ENCODE measurements around the gene SEMA4B.
"Not testable (repeated sequence)": the region's sequence is repeated elsewhere in the genome, so short reads cannot be mapped to it uniquely, and the experiment has no call there.

The SEMA4B gene

GRCh38 chr15:90178468-90179435 lies 22.4 kb upstream of the SEMA4B start:
- DNase-seq = no peak

DNA sequence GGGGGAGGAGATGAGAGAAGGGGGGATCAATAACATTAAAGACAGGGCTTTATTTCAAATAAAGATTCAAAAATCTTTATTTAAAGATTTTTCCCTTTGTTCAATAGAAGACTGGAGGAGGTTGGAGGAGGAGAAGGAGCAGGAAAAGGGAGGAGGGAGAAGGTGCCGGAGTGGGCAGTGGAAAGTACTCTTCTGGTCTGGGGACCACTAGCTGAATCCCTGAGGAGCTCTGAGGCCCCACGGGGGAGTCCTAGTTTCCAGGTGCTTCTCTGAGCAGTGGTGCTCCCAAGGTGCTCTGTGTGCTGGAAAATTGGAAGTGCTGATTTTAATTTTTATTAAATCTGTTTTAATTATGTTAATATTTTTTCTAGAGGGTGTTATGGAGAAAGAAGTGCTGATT lies 19.4 kb upstream of the SEMA4B start:
- no peak for DNase-seq

DNA sequence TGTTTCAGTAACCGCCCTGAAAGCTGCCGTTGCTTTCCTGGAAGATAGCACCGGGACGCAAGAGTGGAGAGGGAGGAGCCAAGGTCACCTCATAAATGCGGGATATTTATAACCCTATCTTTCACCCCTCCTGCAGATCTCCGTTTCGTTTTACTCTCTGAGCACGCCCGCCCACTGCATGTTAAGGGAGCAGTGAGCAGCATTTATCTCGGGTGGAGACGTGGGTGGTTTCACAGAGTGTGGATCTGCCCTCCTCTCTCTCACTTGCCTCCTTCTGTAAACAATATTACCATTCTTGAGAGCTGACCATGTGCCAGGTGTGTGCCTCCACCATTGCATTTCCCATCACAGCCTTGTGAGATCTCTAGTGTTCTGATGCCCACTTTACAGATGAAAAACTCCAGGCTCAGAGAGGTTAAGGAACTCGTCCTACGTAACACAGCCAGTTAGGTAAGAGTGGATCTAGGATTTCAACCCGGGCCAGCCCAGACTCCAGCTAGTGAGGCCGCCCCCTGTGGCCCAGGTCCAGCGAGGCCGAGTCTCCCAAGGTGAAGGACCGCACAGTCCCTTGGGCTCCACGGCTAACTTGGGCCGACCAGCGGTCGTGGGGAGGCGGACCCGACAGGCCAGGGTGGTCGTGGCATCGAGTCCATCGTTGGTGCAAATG lies 16.9 kb upstream of the SEMA4B start:
- DNase-seq = no peak

GRCh38 chr15:90184786-90185704 lies 16.1 kb upstream of the SEMA4B start:
- DNase-seq = peak; percentile 21

DNA sequence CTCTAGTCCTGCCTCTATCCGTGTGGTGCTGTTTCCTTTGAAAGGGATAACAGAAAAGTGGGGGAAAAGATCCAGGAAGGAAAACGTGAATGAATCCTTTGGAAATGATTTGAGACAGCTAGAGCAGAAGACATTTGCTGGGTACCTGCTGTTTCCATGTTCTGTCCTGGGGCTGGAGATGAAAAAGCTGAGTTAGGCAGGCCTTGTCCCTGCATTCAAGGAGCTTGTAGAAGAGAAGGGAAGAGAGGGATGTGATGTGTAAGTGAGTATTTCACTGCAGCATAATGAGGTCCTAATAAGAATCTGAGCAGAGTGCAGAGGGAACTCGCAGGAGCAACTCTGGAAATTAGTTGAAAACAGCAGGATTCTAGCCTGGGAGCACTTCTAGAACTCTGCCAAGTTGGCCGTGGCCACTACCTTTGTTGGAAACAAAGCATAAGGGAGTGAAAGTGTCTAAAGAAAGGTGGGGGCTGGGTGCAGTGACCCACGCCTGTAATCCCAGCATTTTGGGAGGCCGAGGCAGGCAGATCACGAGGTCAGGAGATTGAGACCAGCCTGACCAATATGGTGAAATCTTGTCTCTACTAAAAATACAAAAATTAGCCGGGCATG lies 13.8 kb upstream of the SEMA4B start:
- DNase-seq = no peak

DNA sequence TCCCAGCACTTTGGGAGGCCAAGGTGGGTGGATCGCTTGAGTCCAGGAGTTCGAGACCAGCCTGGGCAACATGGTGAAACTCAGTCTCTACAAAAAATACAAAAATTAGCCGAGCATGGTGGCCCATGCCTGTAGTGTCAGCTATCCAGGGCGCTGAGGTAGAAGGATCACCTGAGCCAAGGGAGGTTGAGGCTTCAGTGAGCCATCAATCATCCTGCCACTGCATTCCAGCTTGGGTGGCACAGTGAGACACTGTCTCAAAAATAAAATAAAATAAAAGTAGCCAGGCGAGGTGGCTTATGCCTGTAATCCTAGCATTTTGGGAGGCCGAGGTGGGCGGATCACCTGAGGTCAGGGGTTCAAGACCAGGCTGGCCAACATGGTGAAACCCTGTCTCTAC lies 13.1 kb upstream of the SEMA4B start:
- not testable (repeated sequence) for DNase-seq

- no peak for DNase-seq
These were observed 12.0 kb upstream of the SEMA4B start for GRCh38 chr15:90188914-90189748.

- no peak for DNase-seq
These were observed 11.2 kb upstream of the SEMA4B start for GRCh38 chr15:90189781-90190467.

DNA sequence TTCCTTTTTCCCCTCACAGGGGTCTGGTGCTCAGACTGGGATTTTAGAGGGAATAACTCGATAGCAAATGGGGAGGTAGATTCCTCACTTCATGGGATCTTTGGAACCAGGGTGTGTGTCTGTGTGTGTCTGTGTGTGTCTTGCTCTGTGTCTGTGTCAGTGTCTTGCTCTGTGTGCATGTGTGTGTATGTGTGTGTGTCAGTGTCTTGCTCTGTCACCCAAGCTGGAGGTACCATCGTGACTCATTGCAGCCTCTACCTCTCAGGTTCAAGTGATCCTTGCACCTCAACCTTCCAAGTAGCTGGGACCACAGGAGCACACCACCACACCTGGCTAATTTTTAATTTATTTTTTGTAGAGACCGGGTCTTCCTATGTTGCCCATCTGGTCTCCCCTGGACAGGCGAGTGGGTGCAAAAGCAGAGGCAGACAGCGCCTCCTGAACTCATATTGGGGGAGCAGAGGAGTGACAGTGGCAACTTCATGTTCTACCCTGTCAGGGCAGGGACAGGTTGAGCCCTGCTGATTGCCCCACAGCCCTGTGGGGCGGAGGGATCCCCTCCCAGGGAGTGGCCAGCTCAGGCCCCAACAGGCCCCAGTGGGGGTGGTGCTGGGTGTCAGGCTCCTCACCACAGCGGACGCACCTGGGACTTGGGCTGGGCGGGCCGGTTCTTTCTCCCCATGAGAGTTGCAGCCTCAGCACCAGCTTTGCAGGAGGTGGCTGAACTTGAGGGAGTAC lies 10.4 kb upstream of the SEMA4B start:
- DNase-seq = no peak

DNA sequence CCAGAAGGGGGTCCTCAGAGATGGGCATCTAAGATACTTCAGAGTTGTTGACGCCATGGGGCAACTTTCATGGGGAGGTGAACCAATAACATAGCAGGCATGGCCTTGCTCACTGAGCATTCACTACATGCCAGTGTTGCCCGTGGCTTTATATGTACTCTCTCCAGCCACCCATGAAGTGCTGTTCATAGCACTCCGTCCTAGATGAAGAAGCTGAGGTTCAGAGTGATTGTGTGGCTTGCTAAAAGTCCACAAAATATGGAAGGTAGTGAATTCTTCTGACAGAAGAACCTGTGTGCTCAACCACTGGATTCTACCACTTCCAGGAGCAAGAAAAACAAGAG lies 9.8 kb upstream of the SEMA4B start:
- DNase-seq = no peak

GRCh38 chr15:90191794-90192509 lies 9.2 kb upstream of the SEMA4B start:
- DNase-seq = no peak

- no peak for DNase-seq
These were observed 8.0 kb upstream of the SEMA4B start for GRCh38 chr15:90192961-90193786.

DNA sequence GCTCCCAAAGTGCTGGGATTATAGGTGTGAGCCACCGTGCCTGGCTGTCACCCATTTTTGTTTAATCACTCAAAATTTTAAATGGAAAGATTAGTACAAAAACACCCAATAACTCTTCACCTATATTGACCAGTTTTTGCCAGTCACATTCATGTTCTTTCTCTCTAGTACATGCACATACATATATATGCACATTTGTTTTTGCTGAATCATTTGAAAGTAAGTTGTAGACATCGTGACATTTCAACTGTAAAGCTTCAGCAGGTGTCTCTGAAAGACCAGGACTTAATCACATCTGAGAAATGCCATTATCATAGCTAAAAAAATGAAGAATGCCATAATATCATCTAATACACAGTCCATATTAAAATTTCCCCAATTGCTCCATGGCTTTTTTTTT lies 6.5 kb upstream of the SEMA4B start:
- DNase-seq = no peak

DNA sequence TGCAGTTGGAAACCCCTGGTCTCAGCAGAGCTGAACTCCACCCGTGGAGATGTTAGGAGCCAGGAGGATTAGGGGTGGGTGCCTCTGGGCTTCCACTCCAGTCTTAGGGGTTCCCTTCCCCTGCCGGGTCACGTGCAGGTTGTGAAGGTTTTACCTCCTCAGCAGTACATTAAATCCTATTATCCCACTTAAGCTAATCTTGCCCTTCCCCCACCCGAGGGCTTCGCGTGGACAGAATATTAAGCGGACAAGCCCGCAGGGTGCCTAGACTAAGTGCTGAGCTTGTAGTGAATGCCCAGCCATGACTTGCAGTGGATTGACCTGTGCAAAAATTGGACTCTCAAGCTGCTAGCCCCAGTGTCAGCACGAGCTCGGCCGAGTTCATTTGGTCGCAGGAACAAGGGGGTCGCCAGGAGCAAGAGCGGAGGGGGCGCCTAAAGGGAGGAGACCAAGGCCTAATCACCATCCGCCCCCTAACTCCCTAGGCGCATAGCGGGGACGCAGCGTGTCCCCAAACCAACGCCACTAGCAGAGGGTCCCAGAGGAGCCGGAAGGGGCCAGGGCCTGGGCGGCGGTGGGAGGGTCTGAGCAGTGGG lies 498 bp upstream of the SEMA4B start:
- no peak for DNase-seq

- DNase-seq = no peak
These were observed 830 bp downstream of the SEMA4B start for GRCh38 chr15:90201944-90202375.

DNA sequence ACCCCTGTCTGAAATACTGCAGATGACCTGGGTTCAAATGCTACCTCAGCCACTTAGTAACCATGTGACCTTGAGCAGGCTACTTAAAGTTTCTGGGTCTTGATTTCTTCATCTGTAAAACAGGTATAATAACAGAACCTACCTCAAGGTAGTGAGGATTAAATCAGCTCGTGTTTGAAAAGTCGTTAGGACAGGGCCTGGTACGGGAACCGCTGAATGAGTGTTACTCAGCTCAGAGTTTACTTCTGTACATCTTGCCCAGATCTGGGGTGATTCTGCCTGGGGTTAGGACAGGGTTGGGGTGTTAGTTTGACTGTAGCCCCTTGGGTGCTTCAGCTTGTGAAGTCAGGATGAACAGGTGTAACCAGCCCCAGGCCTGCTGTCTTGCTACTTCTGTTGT lies 1.8 kb downstream of the SEMA4B start:
- DNase-seq = no peak

DNA sequence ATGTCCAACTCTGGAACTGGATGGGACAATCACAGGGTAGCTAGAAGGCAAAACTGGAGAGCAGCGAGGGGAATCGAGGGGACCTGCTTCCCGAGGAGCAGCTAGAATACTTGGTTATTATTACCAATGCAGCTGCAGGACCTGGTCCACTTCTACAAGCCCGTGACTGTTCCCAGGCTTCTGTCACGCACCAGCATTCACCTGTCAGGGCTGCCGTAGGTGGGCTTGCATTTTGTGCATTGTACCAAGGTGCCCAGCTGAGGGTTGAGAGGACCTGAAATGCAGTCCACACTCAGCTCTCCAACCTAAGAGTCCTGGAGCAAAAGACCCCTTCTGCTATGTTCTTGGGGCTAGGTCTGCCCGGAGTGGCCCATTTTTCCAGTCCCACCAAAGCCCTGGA lies 2.3 kb downstream of the SEMA4B start:
- no peak for DNase-seq

DNA sequence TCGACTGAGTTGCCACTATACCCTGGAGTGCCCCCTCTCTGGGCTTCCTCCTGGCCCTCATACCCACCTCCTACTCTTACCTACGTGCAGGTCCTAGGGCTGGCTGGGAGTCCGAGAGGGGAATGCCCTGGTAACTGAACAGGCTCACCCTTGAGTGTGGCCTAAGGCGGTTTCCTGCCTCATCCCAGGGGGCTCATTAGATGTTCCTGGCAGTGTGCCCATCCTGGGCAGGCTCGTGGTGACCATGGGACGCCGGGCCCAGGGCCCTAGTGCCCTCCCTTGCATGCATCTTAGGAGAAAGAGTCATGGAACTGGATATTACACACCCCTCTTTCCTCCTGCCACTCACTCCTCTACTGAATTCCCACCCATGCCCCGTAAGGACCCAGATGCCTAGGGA lies 2.8 kb downstream of the SEMA4B start:
- DNase-seq = no peak

Measured in fibroblast of skin of scalp (primary cell).